ENCODE results near the gene CYP2W1. TPM values are rescaled to one million over a fixed set of nuclear protein-coding genes. Genes with fewer than 3 reads are reported as not detected.
A peak's percentile ranks its signal among the peaks of the same experiment; 100 is the strongest.
"Not testable (repeated sequence)": the region's sequence is repeated elsewhere in the genome, so short reads cannot be mapped to it uniquely, and the experiment has no call there.

Gene CYP2W1
- total RNA-seq, 1 donor from 2014 or later: not detected

DNA sequence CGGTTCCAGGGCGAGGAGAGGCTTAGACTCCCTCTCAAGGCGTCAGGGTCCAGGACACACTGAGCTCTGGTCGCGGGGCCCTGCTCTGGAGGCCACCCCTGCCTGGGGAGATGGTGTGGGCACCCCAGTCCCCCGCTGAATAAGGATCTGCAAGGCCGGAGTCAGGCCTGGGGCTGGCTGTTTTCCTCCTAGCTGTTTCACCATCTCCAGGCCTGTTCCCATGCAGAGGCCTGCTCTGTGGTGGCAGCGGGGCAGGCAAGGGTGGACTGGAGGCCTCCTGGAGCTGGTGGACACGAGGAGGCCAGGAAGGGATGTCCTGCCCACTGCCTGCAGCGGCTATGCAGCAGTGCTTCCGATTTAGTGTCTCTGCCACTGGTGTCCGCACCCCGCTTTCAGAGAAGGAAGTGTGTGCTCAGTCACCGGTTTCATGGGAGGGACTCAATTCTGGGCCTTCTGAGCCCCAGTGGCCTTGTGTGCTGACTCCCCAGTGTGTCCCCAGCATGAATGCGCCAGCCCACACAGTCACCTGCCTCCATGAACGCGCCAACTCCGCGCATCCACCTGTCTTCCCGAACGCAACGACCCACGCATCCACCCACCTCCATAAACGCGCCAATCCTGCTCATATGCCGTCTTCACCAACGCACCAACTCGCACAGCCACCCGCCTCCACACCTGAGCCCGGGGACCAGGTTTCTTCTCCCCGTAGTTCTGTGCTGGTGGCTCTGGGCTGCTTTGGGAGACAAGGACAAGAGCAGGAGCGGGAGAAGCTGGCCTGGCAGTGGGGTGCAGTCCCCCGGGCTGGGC, 46.9 kb downstream of the CYP2W1 start:
- peak overlapping the region; percentile 86 for H3K27ac ChIP-seq
- intact Hi-C loops (cut with DNase I): no loop called here

DNA sequence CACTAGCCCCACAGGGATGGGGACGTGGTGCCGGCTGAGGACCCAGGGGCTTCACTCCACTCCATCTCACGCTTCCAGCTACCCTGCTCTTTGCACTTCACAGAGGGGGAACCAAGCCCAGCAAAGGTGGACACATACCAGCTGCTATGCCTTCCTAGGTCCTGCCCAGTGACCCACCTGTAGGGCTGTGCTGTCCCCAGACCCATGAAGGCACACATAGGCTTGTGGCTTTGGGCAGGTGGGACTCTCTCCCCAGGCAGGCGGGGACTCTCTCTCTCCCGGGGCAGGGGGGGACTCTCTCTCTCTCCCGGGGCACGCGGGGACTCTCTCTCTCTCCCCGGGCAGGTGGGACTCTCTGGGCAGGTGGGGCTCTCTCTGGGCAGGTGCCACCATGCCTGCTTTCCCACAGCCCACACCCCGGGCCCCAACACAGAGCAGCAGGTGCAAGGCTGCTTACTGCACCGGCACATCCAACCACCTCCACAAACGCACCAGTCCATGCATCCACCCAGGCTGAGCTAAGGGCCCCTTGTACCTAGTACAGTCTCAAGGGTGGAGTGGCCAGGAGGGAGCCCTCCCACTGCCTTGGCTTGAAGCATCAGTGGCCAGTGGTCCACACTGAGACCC, 47.6 kb downstream of the CYP2W1 start:
- Histone ChIP-seq H3K9me3 (no peaks in the 10 kb centered on the region), H3K36me3 (peaks cover 11% of the 10 kb centered on the region), H3K4me1 (peaks cover 23% of the 10 kb centered on the region), H3K27me3 (ENCODE audit: low read depth) (no peaks in the 10 kb centered on the region), H3K27ac (no peak overlapping the region), H3K4me3 (no peak overlapping the region)
- DNase-seq: no peak
- TF ChIP-seq, protein P1, sequence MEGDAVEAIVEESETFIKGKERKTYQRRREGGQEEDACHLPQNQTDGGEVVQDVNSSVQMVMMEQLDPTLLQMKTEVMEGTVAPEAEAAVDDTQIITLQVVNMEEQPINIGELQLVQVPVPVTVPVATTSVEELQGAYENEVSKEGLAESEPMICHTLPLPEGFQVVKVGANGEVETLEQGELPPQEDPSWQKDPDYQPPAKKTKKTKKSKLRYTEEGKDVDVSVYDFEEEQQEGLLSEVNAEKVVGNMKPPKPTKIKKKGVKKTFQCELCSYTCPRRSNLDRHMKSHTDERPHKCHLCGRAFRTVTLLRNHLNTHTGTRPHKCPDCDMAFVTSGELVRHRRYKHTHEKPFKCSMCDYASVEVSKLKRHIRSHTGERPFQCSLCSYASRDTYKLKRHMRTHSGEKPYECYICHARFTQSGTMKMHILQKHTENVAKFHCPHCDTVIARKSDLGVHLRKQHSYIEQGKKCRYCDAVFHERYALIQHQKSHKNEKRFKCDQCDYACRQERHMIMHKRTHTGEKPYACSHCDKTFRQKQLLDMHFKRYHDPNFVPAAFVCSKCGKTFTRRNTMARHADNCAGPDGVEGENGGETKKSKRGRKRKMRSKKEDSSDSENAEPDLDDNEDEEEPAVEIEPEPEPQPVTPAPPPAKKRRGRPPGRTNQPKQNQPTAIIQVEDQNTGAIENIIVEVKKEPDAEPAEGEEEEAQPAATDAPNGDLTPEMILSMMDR (IDR thresholded peaks at IDR 0.05): no peak
- intact Hi-C loops (cut with DNase I): no loop called here
- no peak for ATAC-seq

More for the DNA sequence above, 46.9 kb downstream of the CYP2W1 start:
- Histone ChIP-seq H3K9me3 (no peaks in the 10 kb centered on the region), H3K4me3 (no peak overlapping the region), H3K4me1 (peaks cover 23% of the 10 kb centered on the region), H3K36me3 (peaks cover 17% of the 10 kb centered on the region), H3K27me3 (ENCODE audit: low read depth) (no peaks in the 10 kb centered on the region)
- ATAC-seq (peak in 1 of 2 donors; percentile 2), DNase-seq (no peak)
- TF ChIP-seq, protein P1 (IDR thresholded peaks at IDR 0.05): no peak

DNA sequence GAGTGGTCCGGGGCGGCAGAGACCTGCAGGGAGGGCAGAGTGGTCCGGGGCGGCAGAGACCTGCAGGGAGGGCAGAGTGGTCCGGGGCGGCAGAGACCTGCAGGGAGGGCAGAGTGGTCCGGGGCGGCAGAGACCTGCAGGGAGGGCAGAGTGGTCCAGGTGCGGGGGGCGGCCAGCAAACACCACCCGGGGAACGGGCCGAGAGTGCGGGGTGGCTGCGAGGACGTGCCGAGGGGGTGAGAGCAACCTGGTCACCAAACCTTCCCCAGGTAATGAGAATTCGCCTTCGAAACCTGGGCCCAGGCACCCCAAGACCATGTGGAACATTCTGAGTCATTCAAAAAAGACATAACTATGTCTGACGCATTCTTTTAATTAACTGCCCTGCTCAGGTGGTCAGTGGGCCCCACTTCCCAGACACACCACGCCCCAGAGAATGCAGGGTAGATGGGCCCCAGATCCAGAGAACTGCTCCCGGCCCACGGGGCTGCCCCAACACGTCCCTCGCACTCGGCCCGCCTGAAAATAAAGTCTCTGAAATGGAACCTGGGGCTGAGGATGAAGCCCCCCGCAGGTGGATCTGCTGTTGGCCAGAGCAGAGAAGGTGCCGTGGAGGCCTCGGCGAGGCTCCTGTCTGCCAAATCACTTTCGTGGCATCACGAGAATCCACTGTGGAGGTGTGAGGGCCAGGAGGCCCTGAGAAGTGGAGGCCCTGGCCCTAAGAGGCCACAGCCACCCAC, 48.9 kb downstream of the CYP2W1 start:
- H3K4me3 ChIP-seq: no peak overlapping the region
- DNase-seq (no peak), ATAC-seq (no peak)
- H3K4me1 ChIP-seq: peaks cover 18% of the 10 kb centered on the region
- H3K27me3 ChIP-seq (ENCODE audit: low read depth): no peaks in the 10 kb centered on the region
- TF ChIP-seq, protein P1 (IDR thresholded peaks at IDR 0.05): no peak
- H3K9me3 ChIP-seq: no peaks in the 10 kb centered on the region
- H3K36me3 ChIP-seq: no peaks in the 10 kb centered on the region
- intact Hi-C loops (cut with DNase I): no loop called here
- no peak overlapping the region for H3K27ac ChIP-seq

DNA sequence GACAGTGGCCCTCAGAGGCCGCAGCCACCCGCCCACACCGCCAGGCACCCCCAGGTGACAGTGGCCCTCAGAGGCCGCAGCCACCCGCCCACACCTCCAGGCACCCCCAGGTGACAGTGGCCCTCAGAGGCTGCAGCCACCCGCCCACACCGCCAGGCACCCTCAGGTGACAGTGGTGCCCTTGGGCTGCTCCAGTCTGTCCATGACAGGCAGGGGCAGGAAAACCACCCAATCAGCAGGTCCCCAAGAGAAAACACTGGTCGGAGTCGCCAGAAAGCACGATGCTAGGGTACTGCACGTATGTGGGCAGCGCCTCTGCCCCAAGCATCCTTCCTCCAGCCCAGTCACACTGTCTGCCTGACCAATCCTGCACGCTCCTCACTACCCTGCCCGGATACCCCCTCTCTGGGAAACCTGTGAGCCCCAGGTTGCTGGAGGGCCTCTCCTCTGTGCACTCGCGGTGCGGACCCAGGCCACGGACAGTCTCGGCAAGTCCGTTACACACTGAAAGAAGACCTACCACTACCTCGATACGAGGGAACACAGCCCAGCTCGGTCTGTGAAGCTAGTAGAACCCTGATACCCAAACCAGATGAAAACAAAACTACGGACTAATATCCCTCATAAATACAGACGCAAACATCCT, 49.7 kb downstream of the CYP2W1 start:
- TF ChIP-seq, protein P1 (IDR thresholded peaks at IDR 0.05): no peak
- Histone ChIP-seq H3K4me1 (peaks cover 12% of the 10 kb centered on the region), H3K27ac (no peak overlapping the region), H3K9me3 (no peaks in the 10 kb centered on the region), H3K27me3 (ENCODE audit: low read depth) (no peaks in the 10 kb centered on the region), H3K4me3 (no peak overlapping the region), H3K36me3 (no peaks in the 10 kb centered on the region)
- intact Hi-C loops (cut with DNase I): no loop called here
- DNase-seq (no peak), ATAC-seq (no peak)

DNA sequence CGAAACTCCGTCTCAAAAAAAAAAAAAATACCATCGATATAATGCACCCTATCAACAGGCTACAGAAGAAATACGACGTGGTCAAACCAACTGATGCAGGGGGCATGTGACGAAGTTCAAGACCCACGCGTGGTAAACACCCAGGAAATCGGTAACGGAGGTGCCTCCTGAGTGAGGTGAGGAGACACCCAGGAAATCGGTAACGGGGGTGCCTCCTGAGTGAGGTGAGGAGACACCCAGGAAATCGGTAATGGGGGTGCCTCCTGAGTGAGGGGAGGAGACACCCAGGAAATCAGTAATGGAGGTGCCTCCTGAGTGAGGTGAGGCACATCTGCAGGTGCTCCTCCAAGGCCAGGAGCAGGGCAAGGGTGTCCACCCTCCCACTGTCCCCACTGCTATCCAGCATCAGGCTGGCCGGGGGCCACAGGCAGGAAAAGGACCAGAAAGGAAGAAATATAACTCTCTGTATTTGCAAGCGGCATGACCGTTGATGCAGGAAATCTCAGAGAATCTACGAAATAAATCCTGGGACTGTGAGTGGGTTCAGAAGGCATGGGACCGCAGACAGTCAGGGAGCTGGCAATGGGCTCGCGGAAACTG, 50.7 kb downstream of the CYP2W1 start:
- no peak for ATAC-seq

DNA sequence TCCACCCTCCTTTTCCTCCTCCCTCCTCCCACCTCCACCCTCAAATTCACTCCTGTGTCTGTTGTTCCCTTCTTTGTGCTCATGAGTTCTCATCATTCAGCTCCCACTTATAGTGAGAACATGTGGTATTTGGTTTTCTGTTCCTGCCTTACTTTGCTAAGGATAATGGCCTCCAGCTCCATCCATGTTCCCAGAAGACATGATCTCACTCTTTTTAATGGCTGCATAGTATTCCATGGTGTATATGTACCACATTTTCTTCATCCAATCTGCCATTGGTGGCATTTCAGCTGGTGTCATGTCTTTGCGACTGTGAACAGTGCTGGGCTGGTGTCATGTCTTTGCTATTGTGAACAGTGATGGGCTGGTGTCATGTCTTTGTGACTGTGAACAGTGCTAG, 51.8 kb downstream of the CYP2W1 start:
- intact Hi-C loops (cut with DNase I); H3K4me3 ChIP-seq; ATAC-seq; H3K36me3 ChIP-seq; H3K9me3 ChIP-seq; H3K27me3 ChIP-seq (ENCODE audit: low read depth); H3K27ac ChIP-seq; DNase-seq; H3K4me1 ChIP-seq: not testable (repeated sequence)

More for the DNA sequence above, 50.7 kb downstream of the CYP2W1 start:
- Histone ChIP-seq H3K4me1 (peaks cover 12% of the 10 kb centered on the region), H3K36me3 (no peaks in the 10 kb centered on the region), H3K27ac (no peak overlapping the region), H3K9me3 (no peaks in the 10 kb centered on the region), H3K27me3 (ENCODE audit: low read depth) (no peaks in the 10 kb centered on the region), H3K4me3 (no peak overlapping the region)
- no peak for DNase-seq
- TF ChIP-seq, protein P1 (IDR thresholded peaks at IDR 0.05): no peak
- intact Hi-C loops (cut with DNase I): no loop called here

DNA sequence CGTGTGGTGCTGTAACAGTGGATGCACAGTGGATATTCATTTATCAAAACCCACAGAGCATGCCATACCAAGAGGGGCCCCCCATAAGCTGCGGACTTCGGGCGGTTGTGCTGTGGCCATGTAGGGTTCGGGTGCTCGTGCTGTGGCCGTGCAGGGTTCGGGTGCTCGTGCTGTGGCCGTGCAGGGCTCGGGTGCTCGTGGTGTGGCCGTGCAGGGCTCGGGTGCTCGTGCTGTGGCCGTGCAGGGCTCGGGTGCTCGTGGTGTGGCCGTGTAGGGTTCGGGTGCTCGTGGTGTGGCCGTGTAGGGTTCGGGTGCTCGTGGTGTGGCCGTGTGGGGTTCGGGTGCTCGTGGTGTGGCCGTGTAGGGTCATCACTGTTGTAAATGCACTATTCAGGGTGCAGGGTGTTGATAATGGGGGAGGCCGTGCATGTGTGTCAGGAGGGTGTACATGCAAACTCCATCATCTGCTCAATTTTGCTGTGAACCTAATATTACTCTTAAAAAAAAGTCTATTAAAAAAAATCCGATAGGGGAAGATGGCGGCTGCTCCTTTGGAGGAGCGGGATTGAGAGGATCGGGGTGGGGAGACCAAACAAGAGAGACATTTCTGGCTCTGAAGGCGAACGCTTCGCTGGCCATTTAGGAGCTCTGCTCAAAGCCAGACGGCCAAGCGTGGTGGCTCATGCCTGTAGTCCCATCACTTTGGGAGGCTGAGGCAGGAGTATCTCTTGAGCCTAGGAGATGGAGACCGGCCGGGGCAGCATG, 53.4 kb downstream of the CYP2W1 start:
- ATAC-seq; H3K4me3 ChIP-seq; intact Hi-C loops (cut with DNase I); H3K27me3 ChIP-seq (ENCODE audit: low read depth); H3K36me3 ChIP-seq; H3K27ac ChIP-seq; H3K9me3 ChIP-seq; DNase-seq; H3K4me1 ChIP-seq: not testable (repeated sequence)

Data from lower lobe of right lung (tissue), 2 donors.